GM18505 (cell line): ENCODE measurements around the gene TEC.

ENCODE experiments used
- ATAC-seq: cut with Tn5 transposase; IDR thresholded peaks from one replicate; pipeline ENCODE4 v1.9.1; 2021; ENCODE audit not compliant: unreplicated experiment
- POLR2A ChIP-seq: IDR thresholded peaks from 4 replicates; pipeline ENCODE4 v1.6.1; 2011; ENCODE audit warnings: borderline replicate concordance; ENCODE audit not compliant: insufficient read depth, insufficient read length; ENCODE audit errors: extremely low read depth

Gene TEC

DNA sequence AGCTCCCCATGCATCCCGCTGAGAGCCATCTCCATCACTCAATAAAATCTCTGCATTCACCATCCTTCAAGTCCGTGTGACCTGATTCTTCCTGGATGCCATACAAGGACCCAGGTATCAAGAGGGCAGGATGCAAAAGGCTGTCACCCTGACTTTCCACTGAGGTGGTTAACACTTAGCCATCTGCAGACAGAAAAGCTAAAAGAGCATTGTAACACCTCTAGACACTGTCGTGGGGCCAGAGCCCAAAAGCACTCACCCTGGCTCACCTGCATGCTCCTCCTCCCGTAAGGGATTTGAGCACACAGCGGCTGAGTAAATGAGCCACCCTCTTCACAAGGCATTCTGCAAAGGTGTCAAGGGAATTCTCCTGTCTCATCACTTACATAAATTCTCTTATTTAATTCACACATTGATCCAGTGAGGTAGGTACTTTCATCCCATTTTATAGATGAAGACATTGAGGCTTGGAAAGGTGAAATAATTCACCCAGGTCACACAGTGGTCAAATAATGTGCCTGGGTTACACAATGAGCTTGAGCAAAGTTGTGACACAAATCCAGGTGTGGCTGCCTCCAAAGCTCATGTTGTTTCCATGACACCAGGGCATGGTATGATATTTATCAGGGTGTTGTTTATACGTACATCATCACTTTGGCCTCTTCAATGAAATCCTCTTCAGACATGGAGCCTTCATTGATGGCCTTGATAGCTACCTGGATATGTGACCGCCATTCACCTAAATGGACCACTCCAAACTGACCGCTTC, 183.6 kb downstream of the TEC start:
- no peak for TF ChIP-seq POLR2A
- ATAC-seq, result no peak
